Measurements from ENCODE around the gene HSBP1L1.

GRCh38 chr18:80010551-80010906, 46.1 kb downstream of the HSBP1L1 start:
- TF ChIP-seq POLR2AphosphoS5 (IDR thresholded peaks at IDR 0.05; ENCODE audit: borderline replicate concordance, low read depth, low read length) = no peak
- TF ChIP-seq EZH2 (IDR thresholded peaks at IDR 0.05) = no peak
- TF ChIP-seq FOXP2 (optimal IDR thresholded peaks at IDR 0.05; ENCODE audit: control extremely low read depth, extremely low read length, insufficient read depth) = no peak

All from SK-N-MC (cell line).